Dermis microvascular lymphatic vessel endothelial cell (primary cell): ENCODE data around the gene GBP2. TPM values are rescaled to one million over a fixed set of nuclear protein-coding genes. Genes with fewer than 3 reads are reported as not detected.

Experiments used
- DNase-seq, 2 donors: peaks; one replicate each; pipeline versions ENCODE4 v3.0.0 to v3.0.0-alpha.2; 2010; ENCODE audit warnings: low read depth in 2 of 2
- total RNA-seq: library from RNA; depleted of rRNA; stranded (reverse); fragments of >200 nt; gene quantifications from 2 replicates; pipeline ENCODE4 v1.2.1, GENCODE V29; 2014

The GBP2 gene, protein sequence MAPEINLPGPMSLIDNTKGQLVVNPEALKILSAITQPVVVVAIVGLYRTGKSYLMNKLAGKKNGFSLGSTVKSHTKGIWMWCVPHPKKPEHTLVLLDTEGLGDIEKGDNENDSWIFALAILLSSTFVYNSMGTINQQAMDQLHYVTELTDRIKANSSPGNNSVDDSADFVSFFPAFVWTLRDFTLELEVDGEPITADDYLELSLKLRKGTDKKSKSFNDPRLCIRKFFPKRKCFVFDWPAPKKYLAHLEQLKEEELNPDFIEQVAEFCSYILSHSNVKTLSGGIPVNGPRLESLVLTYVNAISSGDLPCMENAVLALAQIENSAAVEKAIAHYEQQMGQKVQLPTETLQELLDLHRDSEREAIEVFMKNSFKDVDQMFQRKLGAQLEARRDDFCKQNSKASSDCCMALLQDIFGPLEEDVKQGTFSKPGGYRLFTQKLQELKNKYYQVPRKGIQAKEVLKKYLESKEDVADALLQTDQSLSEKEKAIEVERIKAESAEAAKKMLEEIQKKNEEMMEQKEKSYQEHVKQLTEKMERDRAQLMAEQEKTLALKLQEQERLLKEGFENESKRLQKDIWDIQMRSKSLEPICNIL
- 13.7 and 56.0 TPM in 2 replicates for total RNA-seq

- peak; percentile 62 to 86 for DNase-seq
Measured at GRCh38 chr1:89125913-89126580, at the start of gene GBP2. GBP2 (minus strand) TSS chr1:89126114; CDS start chr1:89121966, 4,148 bp downstream.

GRCh38 chr1:89174491-89174890 lies 48.6 kb upstream of the GBP2 start:
- DNase-seq: no peak

- DNase-seq: no peak
Measured at GRCh38 chr1:89172468-89173143, 46.7 kb upstream of the GBP2 start.

GRCh38 chr1:89171067-89171438 lies 45.1 kb upstream of the GBP2 start:
- no peak for DNase-seq

DNA sequence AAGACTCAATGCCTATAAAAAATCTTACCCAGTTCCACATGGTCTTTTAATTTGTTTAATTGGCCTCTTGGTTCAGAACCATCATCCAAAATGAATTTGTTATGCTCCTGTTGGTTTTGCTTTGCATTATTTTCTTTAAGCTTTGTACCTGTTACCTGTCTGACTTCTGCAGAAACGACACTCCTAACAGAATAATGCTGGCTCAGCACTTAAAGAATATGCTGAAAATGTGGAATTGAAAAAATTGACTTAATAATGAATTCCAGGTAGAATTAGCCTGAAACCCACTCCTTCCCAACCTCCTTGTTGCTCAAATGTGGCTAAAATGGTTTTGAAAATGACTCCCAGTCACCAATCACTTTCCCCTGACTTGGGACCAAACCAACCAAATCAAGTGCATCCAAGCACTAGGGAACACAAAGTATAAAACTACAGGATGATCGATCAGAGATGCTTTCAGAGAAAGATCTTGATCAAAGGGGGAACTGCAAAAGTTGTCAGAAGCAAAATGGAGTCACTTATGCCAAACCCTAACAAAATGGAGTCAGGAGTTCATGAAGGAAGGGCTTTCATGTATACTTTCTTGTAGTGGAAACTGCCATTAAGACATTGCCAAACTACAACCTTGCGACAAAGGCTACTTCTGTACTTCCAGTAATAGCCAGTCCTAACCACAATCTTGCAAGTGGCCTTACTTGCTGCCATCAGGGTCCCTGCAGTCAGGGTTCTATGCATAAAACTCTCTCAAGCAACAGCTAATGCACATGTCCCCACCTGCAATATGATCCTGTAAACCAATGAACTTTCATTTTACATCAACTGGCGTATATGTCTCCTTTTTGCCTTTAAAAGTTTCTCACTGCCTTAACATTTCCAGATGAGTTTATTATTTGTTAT lies 44.5 kb upstream of the GBP2 start:
- DNase-seq: no peak

DNA sequence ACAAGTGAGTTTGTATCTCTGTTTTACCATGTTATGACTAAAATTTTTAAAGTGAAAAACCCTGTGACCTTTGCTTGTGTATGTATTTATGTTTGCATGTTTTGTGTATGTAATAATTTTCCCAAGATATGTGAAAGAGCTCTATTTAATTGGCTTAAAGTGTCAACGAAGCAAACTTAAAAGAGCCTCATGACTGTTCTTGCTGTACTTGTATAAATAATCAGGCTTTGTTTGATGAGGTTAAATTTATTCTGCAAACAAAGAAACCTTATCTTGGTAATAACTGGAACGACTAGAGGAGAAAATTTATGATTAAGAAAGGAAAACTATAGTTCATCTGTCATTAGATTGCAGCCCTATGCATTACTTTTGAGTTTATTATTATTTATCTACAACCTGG lies 43.3 kb upstream of the GBP2 start:
- no peak for DNase-seq

DNA sequence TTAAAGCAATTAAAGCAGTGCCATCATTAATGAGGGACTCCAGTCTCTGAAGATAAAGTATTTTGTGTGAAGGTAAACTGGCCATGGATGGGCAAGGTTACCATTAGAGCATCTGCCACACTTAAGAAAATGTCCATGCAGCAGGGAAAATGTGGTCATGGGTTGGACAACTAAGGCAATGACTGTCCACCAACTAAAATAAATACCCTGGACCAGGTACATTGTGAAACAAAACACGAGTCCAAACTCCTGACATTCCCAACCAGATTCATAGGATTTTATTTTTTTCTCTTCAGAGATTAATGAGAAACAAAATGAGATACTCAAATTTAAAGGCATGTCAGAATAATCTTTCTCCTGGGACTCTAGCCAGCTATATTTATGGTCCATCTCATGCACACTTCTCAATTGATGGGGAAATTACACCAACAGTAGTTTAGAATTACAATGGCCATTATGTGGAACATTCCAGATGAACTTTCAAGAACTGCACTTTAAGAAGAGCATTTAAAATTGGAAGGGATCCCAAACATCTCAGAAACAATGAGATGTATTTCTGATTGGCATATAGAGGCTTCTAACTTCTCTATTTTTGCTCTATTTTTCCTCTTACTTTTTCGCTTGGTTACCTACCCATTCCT lies 41.8 kb upstream of the GBP2 start:
- DNase-seq: no peak

- DNase-seq: no peak
Measured at GRCh38 chr1:89166705-89167104, 40.8 kb upstream of the GBP2 start.

DNA sequence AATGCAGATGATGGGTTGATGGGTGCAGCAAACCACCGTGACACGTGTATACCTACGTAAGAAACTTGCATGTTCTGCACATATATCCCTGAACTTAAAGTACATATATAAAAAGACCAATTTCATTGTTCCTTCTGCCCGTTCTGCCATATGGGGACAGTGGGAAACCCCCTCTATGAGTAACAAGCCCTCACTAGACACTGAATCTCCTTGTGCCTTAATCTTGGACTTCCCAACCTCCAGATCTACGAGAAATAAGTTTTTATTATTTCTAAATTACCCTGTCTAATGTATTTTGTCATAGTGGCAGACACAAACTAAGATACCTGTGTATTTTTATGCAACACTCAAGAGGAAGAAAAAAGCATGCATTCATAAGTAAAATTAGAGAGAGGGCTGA lies 39.9 kb upstream of the GBP2 start:
- no peak for DNase-seq

DNA sequence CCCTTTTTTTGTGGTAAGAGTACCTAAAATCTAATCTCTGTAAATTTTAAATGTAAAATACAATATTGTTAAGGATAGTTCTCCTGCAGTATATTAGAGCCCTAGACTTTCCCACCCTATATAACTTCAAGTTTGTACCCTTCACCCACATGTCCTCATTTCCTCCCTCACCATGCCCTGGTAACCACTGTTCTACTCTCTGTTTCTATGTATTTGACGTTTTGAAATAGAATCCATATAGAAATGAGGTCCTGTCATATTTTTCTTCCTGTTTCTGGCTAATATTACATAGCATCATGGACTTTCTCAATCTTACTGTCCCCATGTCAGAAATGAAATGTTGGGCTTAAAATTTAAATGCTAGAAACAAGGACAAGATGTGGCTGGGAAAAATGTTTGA lies 25.1 kb upstream of the GBP2 start:
- no peak for DNase-seq

DNA sequence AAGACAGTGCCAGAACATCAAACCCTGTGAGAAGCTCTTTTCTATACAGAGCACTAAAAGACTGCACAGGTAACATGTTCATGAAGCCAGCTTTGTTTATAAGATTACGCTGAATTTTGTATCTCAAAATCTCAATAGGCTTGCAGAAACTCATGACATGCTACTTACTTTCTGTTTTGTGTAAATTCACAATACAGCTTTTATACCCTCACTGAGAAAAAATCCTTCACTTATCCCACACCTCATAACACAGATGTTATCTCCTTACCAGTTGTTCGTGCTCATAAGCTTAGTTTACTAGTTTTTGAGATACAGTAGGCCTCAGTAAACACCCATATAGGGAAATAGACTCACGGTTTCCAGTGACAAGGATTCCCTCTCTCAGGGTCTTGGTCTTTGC lies 24.1 kb upstream of the GBP2 start:
- DNase-seq: no peak

DNA sequence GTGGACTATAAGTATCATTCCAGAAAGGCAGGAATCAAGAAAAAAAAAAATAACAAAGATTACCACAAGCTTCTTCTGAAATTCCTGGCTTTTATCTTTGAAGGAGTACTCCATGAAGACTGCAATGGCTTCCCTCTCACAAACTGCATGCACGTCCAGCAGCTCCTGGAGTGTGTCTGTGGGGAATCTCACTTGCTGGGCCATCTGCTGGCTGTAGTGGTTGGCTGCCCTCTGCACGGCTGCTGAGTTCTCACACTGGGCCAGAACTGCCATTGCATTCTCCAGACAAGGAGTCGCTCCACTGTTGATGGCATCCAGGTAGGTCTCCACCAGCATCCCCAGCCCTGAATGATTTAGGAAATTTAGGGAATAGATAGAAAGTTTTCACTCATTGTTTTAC lies 23.3 kb upstream of the GBP2 start:
- DNase-seq: peak in 1 of 2 donors; percentile 44

DNA sequence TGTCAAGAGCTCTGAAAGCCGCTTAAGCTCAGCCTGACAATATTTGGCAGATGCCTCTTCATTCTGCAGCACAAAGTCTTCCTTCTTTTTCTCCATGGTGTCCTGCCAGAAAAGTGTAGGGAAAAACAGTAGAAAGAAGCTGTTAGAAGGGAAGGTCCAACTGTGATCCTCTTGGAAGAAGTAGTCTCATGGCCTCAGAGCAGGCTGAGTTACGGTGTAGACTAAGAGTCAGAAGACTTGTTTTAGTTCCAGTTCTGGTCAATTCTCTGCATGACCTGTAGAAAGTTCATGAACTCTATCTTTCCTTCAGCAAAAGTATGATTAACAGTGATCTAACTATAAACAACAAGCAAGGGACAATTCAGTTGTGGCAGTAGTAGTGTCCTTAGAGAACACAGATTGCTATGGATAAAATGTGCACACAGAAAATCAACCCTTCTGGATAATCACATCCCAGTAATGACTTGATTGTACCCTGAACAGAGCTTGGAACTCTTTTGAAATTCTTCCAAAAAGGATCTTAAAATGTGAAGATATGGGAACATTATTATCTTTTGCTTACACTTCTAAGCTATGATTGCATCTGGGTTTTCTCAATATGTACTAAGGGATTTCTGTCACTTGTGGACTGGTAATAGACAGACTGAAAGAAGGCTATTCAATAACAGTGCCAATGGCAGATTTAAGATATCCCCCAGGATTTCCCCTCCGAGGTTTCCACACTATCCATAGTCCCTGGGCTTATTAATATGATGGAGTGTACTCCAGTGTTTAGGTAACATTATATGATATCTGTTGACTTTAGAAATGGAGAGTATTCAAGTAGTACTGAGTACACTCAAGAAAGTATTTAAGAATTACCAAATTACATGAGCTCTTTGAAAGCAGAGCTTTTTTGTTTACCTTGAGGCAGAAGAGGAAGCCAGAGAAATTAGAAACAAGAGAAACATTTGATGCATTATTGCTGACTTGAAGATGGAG lies 22.1 kb upstream of the GBP2 start:
- no peak for DNase-seq

DNA sequence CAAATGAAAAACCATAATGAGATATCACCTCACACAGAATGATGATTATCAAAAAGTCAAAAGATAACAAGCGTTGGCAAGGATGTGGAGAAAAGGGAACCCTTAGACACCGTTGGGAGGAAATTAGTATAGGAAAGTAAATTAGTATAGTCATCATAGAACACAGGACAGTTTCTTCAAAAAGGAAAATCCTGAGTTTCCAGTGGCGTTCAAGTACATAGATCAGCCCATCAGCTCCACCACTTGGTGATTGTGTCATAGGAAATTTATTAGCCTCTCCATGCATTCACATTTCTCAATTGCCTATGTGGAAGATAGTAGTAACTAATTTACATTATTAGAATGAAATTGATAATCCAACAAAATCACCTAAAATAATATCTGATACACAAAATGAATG lies 20.8 kb upstream of the GBP2 start:
- no peak for DNase-seq

DNA sequence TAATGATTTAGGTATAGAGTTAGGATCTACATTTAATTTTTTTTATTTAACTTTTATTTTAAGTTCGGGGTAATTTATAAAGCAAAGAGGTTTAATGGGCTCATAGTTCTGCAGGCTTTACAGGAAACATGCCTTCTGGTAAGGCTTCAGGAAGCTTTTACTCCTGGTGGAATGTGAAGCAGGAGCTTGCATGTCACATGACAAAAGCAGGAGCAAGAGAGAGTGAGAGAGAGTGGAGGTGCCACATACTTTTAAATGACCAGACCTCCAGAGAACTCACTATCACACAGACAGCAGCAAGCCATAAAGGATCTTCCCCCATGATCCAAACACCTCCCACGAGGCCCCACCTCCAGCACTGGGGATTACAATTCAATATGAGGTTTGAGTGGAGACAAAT lies 17.6 kb upstream of the GBP2 start:
- DNase-seq: no peak

- DNase-seq: no peak
Measured at GRCh38 chr1:89142160-89142559, 16.2 kb upstream of the GBP2 start.

DNA sequence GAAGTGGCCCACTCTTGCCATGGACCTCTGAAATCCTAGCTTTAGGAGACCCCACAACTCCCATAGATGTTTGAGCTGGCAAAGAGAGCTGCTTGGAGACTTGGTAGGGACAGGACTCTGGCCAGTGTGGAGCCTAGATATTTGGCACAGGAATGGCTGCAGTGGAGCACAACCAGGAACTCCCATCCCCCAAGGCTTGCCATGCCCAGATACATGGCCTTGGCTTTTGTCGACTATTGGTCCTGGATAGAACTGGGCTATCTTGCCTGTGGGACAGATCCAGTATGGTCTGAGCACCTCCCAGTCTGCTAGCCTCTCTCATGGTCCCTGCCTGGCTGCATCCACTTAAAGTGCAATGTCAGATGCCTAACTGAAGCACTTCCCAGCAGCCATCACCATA lies 7.8 kb upstream of the GBP2 start:
- no peak for DNase-seq

DNA sequence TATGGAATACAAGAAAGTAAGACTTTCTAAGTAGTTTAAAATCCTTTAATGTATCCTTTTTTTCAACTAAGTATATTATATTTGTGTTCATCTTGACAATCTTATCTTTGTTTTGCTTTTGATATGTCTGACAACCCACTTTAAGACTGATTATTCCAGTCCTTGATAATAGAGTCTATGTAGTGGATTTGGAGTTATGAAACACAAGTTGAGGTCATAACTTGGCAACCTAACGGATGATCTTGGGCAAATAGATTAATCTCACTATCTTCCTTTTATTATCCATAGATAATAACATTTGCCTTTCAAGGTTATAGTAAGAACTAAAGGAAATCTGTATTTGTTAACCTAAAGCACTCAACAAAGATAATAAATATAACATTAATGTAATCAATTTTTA lies 4.8 kb upstream of the GBP2 start:
- DNase-seq: no peak

- peak in 1 of 2 donors; percentile 21 for DNase-seq
Measured at GRCh38 chr1:89129911-89130310, 4.0 kb upstream of the GBP2 start.
